Stromal cell of bone marrow (primary cell): ENCODE results near the gene FLOT1.

Experiments
- DNase-seq: peaks from one replicate; pipeline ENCODE4 v3.0.0-alpha.2; 2012; ENCODE audit warnings: low read depth

The FLOT1 gene

DNA sequence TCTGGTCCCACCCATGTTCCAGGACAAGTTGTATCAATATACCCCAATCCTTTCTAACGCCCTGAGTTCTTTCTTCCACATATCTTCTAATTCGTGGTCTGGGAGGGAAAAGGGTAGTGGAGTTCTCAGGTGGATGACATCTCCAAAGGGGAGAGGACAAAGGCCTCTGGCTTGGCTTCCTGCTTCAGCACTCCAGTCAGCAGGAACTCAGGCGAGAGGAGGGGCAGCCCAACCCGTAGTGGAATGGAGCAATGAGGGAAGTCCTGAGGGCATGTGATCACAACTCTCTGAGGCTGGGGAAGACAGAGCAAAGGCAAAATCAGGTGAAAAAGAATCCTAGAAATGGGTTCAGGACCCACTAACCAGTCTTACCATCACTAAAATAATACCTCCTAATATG, 42.1 kb downstream of the FLOT1 start:
- no peak for DNase-seq

DNA sequence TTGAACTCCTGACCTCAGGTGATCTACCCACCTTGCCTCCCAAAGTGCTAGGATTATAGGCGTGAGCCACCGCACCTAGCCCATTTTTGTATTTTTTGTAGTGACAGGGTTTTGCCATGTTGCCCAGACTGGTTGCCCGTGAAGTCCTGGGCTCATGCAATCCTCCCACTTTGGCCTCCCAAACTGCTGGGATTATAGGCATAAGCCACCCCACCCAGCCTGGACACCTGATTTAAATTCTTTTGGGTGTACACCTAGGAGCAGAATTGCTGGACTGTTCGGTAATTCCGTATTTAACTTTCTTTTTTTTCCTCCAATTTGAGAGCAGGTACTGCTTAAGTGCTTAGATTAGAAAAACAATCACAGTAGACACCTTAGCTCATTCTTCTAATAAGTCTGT, 46.1 kb downstream of the FLOT1 start:
- DNase-seq, result no peak

DNA sequence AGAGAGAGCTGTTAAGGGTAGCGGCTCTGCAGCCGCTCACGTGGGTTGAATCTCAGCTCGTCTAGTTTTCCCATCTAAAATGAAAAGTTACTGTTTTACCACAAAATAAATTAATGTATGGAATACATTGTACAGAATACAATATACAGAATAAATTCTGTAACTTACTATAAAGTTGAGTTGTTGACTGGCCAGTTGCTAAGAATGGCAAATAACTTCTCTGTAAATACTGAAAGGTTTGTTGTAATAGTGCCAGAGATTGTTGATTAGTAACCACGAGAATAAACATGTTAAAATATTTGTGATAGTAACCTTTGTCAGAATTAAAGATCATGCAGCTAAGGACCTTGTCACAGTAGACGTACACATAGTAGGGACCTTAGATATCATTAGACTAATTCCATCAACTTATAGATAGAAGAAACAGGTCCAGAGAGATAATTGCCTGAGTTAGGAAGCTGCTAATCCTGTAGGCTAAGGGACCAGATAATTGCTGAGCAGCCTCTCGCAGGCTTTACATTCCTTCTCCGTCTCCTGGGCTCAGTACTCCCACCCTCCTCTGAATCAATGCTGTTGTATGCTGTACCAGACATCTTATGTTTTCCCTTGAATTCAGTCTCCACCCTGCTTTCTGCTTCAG, 51.2 kb downstream of the FLOT1 start:
- DNase-seq, result no peak

DNA sequence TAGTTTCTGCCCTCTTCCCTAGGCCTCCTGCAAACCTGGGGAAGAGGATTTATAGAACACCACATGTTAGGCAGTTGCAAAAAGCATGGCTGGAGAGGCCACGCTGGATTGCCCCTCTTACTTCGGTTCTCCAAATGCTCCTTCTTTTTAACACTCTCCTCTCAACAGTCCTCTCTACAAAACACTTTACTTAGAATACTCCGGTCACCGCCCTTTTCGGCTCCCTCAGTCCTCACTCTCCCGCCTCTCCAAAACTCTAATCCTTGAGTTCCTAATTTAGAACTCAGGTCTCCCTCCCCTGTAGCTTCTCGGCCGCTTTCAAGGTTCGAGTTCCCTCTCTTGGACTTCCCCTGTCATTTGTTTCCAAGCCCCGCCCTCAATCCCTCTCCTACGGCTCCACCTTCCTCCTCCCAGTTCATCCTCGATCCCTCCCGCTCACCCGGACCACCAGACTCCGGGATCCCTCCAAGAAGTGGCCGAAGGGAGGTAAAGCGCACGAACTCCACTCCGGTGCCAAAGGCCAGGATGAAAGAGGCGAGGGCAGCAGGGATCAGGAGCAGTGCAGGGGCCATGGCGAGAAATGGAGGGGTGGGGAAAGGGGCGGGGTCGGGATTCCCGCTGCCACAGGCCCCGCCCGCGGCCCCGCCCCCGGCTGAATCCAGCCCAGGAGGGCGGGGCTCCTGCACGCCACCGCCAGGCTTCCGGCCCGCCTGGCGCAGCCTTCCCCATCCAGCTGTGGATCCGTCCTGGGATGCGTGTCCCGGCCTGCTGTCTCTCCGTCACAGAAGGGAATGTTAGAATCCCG, 51.9 kb downstream of the FLOT1 start, which contains the start of gene NRM:
TSS of gene NRM (minus strand) at position 582 of the 805 bp plus-strand sequence. CDS start at position 572, 10 bp downstream.
- peak; percentile 74 for DNase-seq

DNA sequence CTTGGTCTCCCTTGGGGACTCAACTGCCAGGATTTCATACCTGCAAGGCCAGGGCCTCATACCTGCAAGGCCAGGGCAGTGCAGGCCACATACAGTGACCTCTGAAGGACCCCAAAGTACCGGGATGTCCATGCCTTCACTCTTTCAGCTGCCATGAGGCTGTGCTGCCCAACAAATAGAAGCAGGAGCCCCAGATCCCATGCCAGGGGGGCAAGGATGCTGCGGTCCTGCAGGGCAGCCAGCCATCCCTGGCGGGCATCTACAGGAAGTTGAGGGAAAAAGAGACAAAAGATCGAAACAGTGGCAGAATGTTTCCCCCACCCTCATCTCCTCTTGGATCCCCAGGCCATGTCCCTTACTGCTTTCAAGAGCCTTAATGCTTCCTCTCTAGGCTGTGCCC, 52.5 kb downstream of the FLOT1 start:
- DNase-seq, result no peak

DNA sequence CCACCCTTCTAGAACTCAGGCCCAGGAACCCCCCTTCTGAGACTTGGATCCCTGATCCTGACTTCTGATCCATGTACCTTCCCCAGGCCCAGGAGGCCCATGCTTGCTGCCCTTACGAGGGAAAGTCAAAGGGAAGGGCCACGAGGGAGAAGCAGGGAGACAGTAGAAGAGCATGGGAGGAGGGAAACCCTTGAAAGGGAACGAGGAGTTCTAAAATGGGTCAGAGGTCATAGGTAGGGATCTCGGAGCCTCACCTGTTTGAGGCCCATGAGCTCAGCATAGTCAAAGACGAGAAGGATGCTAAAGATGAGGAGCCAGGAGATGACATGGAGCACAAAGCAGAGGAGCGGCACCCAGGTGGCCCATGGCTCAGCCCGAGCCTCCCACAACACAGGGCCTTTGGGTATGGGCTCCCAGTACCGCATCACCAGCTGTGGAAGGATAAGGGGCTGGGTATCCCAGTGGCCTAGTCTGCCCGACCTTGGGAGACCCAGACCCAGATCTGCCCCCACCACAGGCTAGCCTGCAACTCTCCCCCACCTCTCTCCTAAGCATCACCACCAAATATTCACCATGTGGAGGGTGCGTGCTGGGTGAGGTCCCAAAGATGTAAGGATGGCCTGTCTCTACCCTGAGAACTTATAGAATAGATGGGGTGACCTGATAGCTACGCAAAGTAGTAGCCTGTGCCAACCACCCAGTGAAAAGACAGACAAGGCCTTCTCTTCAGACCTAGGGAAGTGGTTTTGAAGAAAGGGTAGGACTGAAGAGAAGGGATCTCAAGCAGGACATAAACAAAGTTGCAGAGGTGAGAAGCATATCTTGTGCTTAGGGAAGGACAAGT, 53.2 kb downstream of the FLOT1 start:
- no peak for DNase-seq

DNA sequence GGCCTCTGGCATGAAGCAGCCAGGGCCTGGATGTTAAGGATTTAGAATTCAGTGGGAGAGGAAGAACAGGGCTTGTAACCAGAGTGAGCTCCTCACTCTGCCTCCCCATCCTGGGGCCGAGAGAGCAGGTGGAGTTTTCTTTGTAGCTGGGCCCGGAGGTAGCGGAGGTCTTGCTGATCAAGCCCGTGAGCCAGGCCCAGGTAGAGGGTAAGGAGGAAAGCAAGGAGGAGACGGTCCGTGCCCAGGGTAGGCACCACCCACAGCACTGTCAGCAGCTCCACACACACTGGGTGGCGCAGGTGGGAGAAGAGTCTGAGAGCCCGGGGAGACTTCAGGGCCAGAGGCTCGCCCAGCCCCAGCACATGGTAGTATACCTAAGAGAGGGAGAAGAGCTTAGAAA, 53.9 kb downstream of the FLOT1 start:
- no peak for DNase-seq

DNA sequence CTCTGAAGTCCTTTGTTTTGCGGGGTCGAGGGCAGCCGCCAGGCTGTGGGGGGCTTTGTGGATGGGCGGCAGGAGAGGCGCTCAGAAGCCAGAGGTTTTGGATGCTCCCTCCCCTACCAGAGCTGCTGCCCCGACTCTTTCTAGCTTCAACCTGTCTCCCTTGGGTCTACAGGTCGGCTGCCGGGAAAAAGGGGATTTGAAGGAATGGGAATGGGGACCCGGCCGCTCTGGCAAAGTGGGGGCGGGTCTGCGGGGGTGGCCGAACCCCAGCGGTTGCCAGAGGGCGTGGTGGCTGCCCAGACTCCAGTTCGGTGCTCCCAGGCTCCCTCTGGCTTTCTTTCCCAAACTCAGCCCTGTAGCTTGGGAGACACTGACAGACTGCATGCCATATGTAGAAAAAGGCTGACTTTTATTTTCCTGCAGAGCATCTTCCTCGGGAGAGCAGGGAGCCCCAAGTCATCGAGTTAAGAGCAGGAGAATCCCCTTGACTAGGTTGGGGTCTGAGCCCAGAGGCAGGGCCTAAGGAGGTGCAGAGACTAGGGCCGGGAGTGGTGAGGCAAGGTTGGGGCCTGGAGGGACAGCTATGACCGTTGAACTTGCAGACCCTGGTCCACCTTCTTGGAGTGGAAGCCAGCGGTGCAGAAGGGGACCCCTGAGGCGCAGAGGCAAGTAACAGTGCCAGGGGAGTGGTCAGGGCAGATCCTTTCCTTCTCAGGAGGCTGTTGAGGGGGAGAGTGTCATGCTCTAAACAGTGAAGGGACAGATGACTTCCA, 54.6 kb downstream of the FLOT1 start:
- DNase-seq, result peak; percentile 53

DNA sequence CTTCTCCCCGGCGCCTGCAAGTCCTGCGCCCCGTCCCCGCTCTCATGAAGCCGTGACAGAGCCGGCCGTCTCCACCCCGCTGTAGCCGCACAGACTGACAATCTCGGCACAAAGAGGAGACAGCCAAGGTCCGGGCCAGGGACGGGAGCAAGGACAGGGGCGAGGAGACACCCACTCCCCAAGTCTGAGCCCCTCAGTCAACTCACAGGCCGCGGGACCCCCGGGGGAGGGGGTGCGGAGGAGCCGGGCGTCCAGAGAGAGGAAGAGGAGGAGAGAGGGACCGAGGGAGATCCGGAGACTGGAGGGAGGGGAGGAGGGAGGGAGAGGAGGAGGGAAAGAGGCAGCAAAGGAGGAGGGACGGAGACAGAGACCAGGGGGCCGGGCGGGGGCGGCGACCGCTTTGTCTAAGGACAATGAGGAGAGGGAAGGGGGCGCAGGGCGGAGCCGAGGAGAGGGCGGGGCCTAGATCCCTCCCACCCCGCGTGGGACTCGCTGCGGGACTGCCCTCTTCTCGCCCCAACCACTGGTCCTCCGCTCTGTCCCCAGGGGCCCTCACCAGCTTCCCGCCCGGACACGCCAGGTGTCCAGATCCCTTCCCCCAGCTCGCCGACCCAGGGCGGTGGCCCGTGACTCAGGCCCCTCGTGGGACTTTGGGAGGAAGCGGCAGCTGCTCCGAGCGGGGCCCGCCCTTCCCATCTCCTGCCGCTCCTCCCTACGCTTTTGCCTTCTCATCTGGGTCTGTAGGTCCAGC, 55.4 kb downstream of the FLOT1 start:
- DNase-seq, result peak; percentile 94

DNA sequence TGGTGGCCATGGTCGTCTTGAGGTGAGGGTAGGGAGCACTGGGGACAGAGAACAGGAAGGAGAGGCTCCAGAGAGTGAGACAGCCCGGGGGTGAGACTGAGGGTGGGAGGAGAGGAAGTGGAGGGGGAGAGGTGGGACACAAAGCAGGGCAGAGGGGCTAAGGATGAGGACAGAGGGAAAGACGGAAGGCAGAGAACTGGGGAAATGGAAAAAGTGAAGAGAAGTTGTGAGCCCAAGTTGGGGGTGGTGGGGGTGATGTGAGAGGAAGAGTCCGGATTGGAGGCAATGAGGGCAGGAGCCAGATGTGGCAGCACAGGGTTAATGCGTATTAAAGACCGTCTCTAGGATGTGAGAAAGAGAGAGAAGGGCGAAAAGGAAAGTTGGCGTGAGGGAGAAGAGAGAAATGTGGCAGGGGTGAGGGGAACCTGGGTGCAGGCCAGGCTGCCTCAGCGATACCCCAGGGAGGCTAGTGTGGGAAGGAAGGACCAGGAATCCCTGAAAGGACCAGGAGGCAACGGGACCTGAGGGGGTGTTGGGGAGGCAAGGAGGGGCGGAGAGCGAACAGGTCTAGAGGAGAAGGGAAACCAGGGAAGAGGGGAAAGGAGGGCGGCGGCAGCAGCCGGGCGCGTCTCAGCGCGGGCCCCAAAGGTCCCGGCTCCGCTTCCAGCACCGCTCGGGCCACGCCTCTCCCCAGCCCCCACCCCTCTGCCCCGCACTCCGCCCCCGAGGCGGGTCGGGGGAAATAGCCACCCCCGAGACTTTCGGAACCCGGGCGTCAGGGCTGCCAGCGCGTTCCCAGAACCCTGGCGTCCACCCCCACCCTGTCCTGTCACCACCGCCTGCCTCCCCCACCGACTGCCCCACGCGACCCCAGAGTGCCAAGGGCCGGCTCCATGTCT, 56.2 kb downstream of the FLOT1 start, which contains the start of gene PPP1R18:
TSS of gene PPP1R18 (minus strand) at position 637 of the 899 bp plus-strand sequence. CDS start at position 10, 627 bp downstream.
- peak; percentile 47 for DNase-seq

DNA sequence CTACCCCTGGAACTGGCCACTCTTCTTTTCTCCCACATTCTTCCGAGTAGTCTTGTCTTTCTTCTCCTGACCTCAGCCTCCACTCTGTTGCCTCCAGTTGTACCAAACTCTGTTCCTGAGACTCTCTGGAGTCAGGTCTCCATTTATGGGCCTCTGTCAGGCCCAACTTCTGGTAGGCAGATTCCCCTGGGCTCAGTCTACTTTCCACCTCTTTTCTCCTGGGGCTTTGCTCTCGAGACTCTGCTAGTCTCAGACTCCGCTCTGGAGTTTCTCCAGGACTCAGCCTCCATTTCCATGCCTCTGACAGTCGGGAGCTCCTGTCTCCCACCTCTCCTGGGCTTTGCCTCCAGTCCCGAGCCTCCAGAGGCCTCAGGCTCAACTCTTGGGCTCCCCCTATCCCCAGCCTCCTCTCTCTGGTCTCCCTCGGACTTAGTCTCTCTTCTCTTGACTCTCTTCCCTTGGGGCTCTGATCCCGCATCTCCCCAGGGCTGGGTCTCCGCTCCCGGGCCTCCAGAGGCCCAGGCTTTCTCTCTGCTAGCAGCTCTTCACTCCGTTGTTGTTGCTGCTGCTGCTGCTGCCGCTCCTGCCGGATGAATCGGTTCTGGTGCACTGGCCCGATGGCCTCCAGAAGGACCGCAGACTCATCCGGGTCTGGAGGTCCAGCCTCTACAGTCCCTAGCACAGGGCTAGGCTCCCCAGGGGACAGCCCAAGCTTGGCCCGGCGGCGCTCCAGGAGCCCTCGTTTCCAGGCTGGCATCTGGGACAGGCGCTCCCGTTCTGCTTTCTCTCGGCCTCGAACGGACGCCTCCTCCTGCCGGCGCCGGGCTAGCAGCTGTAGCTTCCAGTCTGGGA, 57.1 kb downstream of the FLOT1 start:
- DNase-seq, result no peak

DNA sequence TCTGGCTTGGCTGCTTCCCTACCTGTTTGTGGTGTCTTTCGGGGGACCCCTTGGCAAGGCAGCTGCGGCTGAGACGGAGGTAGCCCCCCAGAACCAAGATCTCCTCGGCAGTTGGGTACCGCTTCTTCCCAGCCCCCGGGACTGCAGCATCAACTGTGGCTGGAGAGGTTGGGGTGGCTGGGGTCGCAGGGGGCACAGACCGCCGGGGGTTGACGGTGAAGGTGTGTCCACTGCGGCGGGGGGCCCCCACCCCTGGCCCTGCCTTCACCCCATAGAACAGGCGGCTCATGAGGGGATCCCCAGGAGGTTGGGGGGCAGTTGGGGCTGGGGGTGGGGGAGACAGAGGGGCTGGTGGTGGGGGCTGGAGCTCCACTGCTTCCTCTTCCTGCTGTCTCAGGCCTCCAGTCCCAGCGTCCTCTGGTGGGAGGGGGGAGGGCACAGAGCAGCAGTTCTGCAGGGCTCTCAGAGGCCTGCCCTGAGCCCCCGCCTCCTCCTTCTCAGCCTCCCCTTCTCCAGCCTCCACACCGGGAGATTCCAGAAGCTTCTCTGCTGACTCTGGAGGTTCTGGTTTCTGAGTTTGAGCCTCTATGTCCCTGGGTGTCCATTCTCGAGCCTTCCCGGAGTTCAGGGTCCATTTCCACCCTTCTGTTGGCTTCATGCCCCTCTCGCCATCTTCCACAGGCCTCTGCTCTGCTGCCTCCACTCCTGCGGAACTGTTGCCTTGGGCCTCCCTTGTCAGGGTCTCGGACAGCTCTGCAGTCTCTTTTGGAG, 57.9 kb downstream of the FLOT1 start:
- DNase-seq, result no peak

DNA sequence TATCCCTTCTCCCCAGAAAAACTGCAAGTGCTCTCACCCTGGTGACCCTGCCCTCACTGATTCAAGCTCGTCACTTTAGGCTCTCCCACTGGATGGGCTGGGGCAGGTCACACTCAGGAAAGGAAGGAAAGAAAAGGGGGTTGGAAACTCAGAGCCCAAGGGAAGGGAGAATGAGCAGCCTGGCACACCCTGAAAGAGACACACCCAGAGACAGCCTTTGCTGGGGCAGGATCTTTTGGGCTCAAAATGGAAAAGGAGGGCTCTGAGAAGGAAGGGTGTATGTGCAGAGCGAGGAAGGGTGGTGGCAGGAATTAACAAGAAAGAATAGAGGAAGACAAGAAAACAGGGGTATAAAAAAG, 58.5 kb downstream of the FLOT1 start:
- no peak for DNase-seq

DNA sequence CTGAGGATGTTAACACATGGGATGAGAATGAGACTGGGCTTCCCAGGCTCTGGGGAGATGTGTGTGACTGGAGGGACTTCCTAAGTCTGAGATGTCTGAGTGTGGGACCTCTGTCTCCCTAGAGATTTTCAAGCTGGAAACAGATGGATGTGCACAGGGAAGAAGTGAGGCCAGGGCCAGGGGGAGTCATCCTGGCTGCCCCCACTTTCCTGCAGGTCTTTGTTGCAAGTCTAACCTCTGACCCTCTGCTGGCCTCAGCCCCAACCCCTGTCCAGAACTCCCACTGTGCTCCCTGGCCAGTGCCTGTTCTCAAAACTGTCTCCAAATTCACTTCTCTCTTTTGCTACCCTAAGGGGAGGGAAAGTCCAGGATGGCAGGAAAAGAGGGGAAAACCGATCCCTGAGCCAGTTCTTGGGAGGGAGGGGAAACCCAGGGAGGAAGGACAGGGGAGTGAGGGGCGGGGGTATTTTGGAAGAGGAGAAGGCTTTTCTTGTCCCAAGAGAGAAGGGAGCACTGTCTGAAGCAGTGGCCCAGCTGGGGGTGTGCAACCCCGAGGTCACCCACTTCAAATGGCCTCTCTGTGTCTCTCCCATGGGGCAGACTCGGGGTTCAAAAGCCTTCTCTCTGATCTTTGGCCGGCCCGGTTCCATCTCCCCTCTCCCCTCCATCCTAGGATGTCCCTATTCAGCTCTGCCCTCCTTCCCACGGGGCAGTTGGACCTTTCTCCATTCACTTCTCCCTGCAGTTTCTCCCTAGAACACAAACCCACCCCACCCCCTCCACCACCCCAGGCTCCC, 59.1 kb downstream of the FLOT1 start:
- DNase-seq, result no peak

DNA sequence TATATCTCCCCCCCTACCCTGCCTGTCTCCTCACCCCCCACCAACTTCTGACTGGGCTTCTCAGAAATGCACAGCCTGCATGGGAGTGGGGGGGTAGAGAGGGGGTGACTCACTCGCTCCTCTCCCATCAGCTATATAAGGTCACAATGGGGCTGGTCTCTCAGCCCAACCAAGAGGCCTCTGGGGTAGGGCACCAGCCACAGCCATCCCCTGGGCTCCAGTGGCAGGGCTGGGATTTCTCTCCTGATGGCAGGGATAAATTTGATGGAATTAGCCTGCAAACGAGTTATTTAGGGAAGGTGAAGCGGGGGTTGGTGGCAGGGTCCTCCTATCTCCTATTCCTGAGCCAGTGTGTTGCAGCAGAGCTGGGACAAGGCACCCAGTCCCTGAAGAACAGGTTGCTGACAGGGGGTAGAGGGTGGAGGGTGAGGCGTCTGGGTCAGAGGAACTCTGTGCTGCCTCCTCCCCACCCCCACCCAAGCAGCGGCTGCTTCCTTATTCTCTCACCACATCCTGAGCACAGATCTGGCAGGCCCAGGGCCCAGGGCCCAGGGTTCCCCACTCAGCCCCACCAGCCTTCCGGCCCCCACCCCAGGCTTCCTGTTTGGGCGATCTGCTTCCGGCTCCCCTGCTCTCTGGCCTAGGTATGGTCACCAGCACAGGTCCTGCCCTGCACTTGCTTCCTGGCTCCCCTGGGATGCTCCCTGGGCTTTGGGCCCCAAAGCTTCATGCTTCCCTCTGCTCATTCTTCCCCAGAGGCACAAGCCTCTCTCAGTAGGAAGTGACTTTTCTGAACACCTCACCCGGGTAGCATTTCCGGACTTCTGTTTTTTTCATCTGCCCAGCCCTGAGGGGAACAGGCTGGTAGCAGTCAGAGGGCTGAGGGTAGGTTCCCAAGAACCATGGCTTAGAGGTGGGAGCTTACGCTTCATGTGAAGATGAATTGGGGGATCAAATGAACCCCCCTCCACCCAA, 60.1 kb downstream of the FLOT1 start:
- peak; percentile 76 for DNase-seq

DNA sequence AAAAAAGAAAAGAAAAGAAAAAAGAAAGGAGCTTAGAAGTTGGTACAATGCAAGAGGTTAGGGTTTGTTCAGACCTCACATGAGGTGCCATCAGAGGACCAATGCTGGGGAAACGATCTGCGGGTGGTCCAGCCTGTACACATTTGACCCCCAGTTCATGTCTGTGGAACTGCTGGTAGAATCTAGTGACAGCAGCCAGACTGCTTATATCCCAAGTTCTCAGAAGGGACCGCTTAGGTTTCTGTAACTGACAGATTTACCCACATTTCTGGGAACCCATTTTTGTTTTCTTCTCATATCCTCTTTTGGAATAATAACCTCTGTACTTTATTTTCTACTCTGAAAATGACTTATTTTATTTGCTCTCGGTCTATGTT, 60.7 kb downstream of the FLOT1 start:
- DNase-seq, result no peak
